Measurements from ENCODE around the gene GNAQ. TPM values are rescaled to one million over a fixed set of nuclear protein-coding genes. Genes with fewer than 3 reads are reported as not detected.

Gene GNAQ
- total and polyA plus RNA-seq, 2 of the 13 experiments (the other 11 are each of a cell fraction or from before 2014, with no cell fraction given), result 16.5 to 17.7 TPM

DNA sequence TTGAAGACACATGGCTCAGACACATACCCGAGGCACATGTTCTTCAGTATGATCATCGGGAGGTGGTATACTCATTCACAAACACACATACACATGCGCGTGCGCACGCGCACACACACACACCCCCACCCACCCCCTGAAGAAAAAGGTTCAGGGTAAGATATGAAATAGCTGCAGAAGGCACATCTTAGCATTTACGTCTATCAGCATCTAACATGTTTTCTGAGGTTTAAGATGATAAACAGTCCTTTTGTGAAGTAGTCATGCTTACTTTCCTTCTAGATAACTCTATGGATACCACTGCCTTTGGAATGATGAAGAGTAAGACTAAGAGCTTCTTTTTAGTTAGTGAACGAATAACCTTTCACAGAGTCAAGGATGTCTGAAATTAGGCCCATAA lies 278.4 kb downstream of the GNAQ start:
- DNase-seq (ENCODE audit: low spot score) (no peak), FAIRE-seq (no peak), ATAC-seq (no peak)
- in situ Hi-C loops (cut with HindIII; ENCODE audit: extremely low pct_ligation_motif_present, low pct_unique_long_range_greater_than_20kb) (loop anchor here (10.0 kb wide), 1 partner anchor 298 kb away; no protein-coding TSS in a partner anchor), intact Hi-C loops (cut with micrococcal nuclease; ENCODE audit: unreplicated experiment) (loop anchor here (5.0 to 10.0 kb wide), 2 partner anchors 279 to 372 kb away; partner anchors contain the start of gene GNAQ)
- Histone ChIP-seq H3K27ac (ENCODE audit: extremely low read length, insufficient read depth, low read length) (no peak overlapping the region), H3K9ac (ENCODE audit: insufficient read depth, low read depth, low read length) (no peak overlapping the region), H3K27me3 (ENCODE audit: control insufficient read depth in 1 of 2, insufficient read depth in 2 of 2, low read length in 2 of 2) (no peaks in the 10 kb centered on the region), H3K4me3 (replicated peaks in 1 of 3; ENCODE audit: insufficient read depth in 1 of 3, low read depth in 2 of 3, low read length in 3 of 3) (no peak overlapping the region), H2AFZ (ENCODE audit: low read length) (no peak overlapping the region), H3K79me2 (ENCODE audit: insufficient read depth, low read length) (no peaks in the 10 kb centered on the region), H4K20me1 (ENCODE audit: insufficient read depth, low read length) (no peaks in the 10 kb centered on the region), H3K4me1 (ENCODE audit: insufficient read depth, low read length) (no peaks in the 10 kb centered on the region), H3K9me3 (ENCODE audit: low read length) (no peaks in the 10 kb centered on the region), H3K4me2 (ENCODE audit: low read depth, low read length) (no peak overlapping the region), H3K36me3 (replicated peaks in 1 of 2; ENCODE audit: control insufficient read depth in 1 of 2, insufficient read depth in 2 of 2, low read length in 2 of 2) (peaks cover 0 to 2% of the 10 kb centered on the region in 2 experiments; a peak in 2 of 5 replicates)
- WGBS (ENCODE audit: low lambda C conversion rate), result 84% methylated on average over 9 of the region's 9 CpGs
- CTCF ChIA-PET (ENCODE audit: low intra/inter-chr PET ratio, low total read pairs), result no interaction called here
- BruUV-seq (replicated peaks), result no TSS peak
- POLR2A ChIA-PET, result no interaction called here
- TF ChIP-seq, protein P1, sequence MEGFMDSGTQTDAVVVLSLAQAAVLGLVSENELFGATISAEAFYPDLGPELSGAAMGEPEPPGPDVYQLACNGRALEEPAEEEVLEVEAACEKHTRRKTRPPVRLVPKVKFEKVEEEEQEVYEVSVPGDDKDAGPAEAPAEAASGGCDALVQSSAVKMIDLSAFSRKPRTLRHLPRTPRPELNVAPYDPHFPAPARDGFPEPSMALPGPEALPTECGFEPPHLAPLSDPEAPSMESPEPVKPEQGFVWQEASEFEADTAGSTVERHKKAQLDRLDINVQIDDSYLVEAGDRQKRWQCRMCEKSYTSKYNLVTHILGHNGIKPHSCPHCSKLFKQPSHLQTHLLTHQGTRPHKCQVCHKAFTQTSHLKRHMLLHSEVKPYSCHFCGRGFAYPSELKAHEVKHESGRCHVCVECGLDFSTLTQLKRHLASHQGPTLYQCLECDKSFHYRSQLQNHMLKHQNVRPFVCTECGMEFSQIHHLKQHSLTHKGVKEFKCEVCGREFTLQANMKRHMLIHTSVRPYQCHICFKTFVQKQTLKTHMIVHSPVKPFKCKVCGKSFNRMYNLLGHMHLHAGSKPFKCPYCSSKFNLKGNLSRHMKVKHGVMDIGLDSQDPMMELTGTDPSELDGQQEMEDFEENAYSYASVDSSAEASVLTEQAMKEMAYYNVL (CRISPR knock-in tag; IDR thresholded peaks at IDR 0.05; ENCODE audit: borderline replicate concordance), result no peak
- TF ChIP-seq NFE2 (CRISPR knock-in tag; IDR thresholded peaks at IDR 0.05) (no peak), ZNF142 (CRISPR knock-in tag; IDR thresholded peaks at IDR 0.05) (no peak), DNMT3B (CRISPR knock-in tag; conservative IDR thresholded peaks at IDR 0.05) (no peak), IKZF1 (IDR thresholded peaks at IDR 0.05) (no peak), ZBTB26 (CRISPR knock-in tag; IDR thresholded peaks at IDR 0.05; ENCODE audit: borderline replicate concordance) (no peak), ZNF256 (CRISPR knock-in tag; conservative IDR thresholded peaks at IDR 0.05) (no peak), ZNF33A (CRISPR knock-in tag; IDR thresholded peaks at IDR 0.05; ENCODE audit: borderline replicate concordance) (no peak), HOXA5 (CRISPR knock-in tag; IDR thresholded peaks at IDR 0.05) (no peak), NFKBIZ (CRISPR knock-in tag; IDR thresholded peaks at IDR 0.05) (no peak)

Measured in HepG2 (cell line).